Measurements from ENCODE around the gene CYTH4. TPM values are rescaled to one million over a fixed set of nuclear protein-coding genes. Genes with fewer than 3 reads are reported as not detected.

CYTH4 gene
- total RNA-seq, 1 experiment from 2014 or later = 0.15 TPM

- no peak for TF ChIP-seq TP53 (CRISPR knock-in tag; IDR thresholded peaks at IDR 0.05)
- TF ChIP-seq USF1 (CRISPR knock-in tag; IDR thresholded peaks at IDR 0.05) = no peak
- H3K27ac Mint-ChIP-seq = no peak overlapping the region
- H3K27me3 Mint-ChIP-seq (ENCODE audit: low read depth) = peaks cover 6% of the 10 kb centered on the region
- no peak overlapping the region for H3K4me3 Mint-ChIP-seq
- DNase-seq (ENCODE audit: low spot score) = no peak
- no peaks in the 10 kb centered on the region for H3K9me3 Mint-ChIP-seq
- no peaks in the 10 kb centered on the region for H3K36me3 Mint-ChIP-seq
- CTCF ChIA-PET = interaction anchor here (0.5 to 2.7 kb wide), 3 partner anchors 97 to 1473 kb away, joined by 3 to 9 read pairs (median 3); no protein-coding TSS in a partner anchor
- no peak for ATAC-seq
- POLR2A ChIA-PET = no interaction called here
- peaks cover 15% of the 10 kb centered on the region for H3K4me1 Mint-ChIP-seq
Observed at GRCh38 chr22:37298748-37299495, 16.6 kb downstream of the CYTH4 start.

DNA sequence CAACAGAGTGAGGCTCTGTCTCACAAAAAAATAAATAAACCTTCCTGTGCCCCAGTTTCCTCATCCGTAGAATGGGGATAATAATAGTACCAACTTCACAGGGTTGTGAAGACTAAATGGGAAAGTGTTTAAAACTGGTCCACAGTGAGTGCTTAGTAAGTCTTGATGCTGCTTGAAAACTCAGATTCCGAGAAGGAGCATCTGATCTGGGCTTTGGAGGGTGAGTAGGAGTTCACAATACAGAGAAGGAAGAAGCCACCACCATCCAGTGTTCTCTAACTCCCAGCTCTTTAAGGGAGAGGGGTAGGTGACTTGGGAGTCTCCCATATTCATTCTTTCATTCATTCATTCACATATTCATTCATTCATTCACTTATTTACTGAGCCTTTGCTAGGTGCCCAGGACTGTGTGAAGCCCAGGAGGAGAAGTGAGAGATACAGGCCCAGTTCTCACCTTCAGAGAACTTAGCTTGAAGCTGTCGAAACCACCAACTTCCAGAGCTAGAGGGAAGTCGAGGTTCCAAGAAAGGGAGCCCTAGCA, 17.7 kb downstream of the CYTH4 start:
- Mint-ChIP-seq H3K4me1 (peaks cover 24% of the 10 kb centered on the region), H3K4me3 (no peak overlapping the region), H3K36me3 (no peaks in the 10 kb centered on the region), H3K27ac (no peak overlapping the region), H3K27me3 (ENCODE audit: low read depth) (peaks cover 6% of the 10 kb centered on the region), H3K9me3 (no peaks in the 10 kb centered on the region)
- ChIA-PET POLR2A (no interaction called here), CTCF (interaction anchor here (0.6 to 1.4 kb wide), 4 partner anchors 16 to 172 kb away, joined by 3 to 4 read pairs (median 3); no protein-coding TSS in a partner anchor)
- ATAC-seq = no peak
- no peak for DNase-seq (ENCODE audit: low spot score)
- TF ChIP-seq ZNF512 (CRISPR knock-in tag; IDR thresholded peaks at IDR 0.05; ENCODE audit: borderline replicate concordance) = no peak

- H3K4me1 Mint-ChIP-seq = peaks cover 25% of the 10 kb centered on the region
- no peak overlapping the region for H3K4me3 Mint-ChIP-seq
- TF ChIP-seq, protein P1, sequence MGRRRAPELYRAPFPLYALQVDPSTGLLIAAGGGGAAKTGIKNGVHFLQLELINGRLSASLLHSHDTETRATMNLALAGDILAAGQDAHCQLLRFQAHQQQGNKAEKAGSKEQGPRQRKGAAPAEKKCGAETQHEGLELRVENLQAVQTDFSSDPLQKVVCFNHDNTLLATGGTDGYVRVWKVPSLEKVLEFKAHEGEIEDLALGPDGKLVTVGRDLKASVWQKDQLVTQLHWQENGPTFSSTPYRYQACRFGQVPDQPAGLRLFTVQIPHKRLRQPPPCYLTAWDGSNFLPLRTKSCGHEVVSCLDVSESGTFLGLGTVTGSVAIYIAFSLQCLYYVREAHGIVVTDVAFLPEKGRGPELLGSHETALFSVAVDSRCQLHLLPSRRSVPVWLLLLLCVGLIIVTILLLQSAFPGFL (CRISPR knock-in tag; IDR thresholded peaks at IDR 0.05; ENCODE audit: borderline replicate concordance) = no peak
- no peak for TF ChIP-seq ZNF219 (CRISPR knock-in tag; IDR thresholded peaks at IDR 0.05; ENCODE audit: borderline replicate concordance)
- no peak for TF ChIP-seq NR1H2 (CRISPR knock-in tag; IDR thresholded peaks at IDR 0.05)
- TF ChIP-seq, protein P2, sequence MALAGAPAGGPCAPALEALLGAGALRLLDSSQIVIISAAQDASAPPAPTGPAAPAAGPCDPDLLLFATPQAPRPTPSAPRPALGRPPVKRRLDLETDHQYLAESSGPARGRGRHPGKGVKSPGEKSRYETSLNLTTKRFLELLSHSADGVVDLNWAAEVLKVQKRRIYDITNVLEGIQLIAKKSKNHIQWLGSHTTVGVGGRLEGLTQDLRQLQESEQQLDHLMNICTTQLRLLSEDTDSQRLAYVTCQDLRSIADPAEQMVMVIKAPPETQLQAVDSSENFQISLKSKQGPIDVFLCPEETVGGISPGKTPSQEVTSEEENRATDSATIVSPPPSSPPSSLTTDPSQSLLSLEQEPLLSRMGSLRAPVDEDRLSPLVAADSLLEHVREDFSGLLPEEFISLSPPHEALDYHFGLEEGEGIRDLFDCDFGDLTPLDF (CRISPR knock-in tag; IDR thresholded peaks at IDR 0.05) = no peak
- TF ChIP-seq MYBL2 (CRISPR knock-in tag; IDR thresholded peaks at IDR 0.05) = no peak
- ChIA-PET POLR2A (no interaction called here), CTCF (interaction anchor here (0.7 to 1.4 kb wide), 3 partner anchors 16 to 172 kb away, joined by 3 to 4 read pairs (median 3); no protein-coding TSS in a partner anchor)
- H3K9me3 Mint-ChIP-seq = no peaks in the 10 kb centered on the region
- no peak for ATAC-seq
- H3K27ac Mint-ChIP-seq = no peak overlapping the region
- no peaks in the 10 kb centered on the region for H3K36me3 Mint-ChIP-seq
- peaks cover 9% of the 10 kb centered on the region for H3K27me3 Mint-ChIP-seq (ENCODE audit: low read depth)
- no peak for DNase-seq (ENCODE audit: low spot score)
Observed at GRCh38 chr22:37300551-37301017, 18.3 kb downstream of the CYTH4 start.

DNA sequence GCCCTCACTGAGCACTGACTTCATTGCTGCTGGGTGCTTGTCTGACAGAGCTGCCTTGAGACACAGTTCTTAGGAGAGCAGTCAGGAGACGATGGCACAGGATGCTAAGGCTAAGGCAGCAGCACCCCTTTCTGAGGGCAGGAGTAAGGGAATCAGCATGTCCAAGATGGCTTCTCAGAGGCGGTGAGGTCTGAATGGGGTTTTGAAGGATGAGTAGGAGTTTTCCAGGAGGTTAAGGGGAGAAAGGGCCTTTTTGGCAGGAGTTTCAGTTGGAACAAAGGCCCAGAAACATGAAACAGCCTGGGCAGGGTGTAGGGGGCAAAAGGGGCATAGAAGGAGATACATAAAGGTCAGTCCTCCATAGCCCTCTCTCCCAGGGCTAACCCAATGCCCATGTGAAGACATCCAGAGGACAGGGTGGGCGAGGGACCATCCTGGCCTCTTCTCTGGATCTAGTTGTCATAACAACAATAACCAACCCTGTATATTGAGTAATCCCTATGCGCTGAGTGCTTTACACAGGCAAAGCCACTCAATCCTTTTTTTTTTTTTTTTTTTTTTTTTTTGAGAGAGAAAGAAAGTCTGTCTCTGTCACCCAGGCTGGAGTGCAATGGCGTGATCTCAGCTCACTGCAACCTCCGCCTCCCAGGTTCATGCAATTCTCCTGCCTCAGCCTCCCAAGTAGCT, 19.0 kb downstream of the CYTH4 start:
- H3K27ac Mint-ChIP-seq = no peak overlapping the region
- no peak for DNase-seq (ENCODE audit: low spot score)
- H3K9me3 Mint-ChIP-seq = no peaks in the 10 kb centered on the region
- ATAC-seq = no peak
- peaks cover 28% of the 10 kb centered on the region for H3K4me1 Mint-ChIP-seq
- H3K4me3 Mint-ChIP-seq = no peak overlapping the region
- no peaks in the 10 kb centered on the region for H3K36me3 Mint-ChIP-seq
- CTCF ChIA-PET = no interaction called here
- peaks cover 10% of the 10 kb centered on the region for H3K27me3 Mint-ChIP-seq (ENCODE audit: low read depth)
- POLR2A ChIA-PET = no interaction called here
- TF ChIP-seq TCF7 (CRISPR knock-in tag; IDR thresholded peaks at IDR 0.05; ENCODE audit: low read depth) (no peak), SP1 (CRISPR knock-in tag; conservative IDR thresholded peaks at IDR 0.05) (no peak), ATF2 (CRISPR knock-in tag; IDR thresholded peaks at IDR 0.05; ENCODE audit: borderline replicate concordance, low read depth) (no peak), ZNF425 (CRISPR knock-in tag; conservative IDR thresholded peaks at IDR 0.05) (no peak), ERG (CRISPR knock-in tag; IDR thresholded peaks at IDR 0.05) (no peak), ELF4 (CRISPR knock-in tag; IDR thresholded peaks at IDR 0.05; ENCODE audit: low read depth) (no peak)
